ENCODE measurements around the gene LGR6. TPM values are rescaled to one million over a fixed set of nuclear protein-coding genes. Genes with fewer than 3 reads are reported as not detected.
A peak's percentile ranks its signal among the peaks of the same experiment; 100 is the strongest.

Gene LGR6
- total and polyA plus RNA-seq, 2 of the 8 experiments (the other 6 are each of a cell fraction or from before 2014, with no cell fraction given): 0.50 to 1.0 TPM

- no peak for TF ChIP-seq RXRA (IDR thresholded peaks at IDR 0.05; ENCODE audit: insufficient read depth, low read depth, low read length)
- TF ChIP-seq CHD1 (IDR thresholded peaks at IDR 0.05; ENCODE audit: low read depth, low read length): no peak
- no peak for TF ChIP-seq KDM4A (IDR thresholded peaks at IDR 0.05; ENCODE audit: low read depth, low read length, severe bottlenecking)
- TF ChIP-seq BACH1 (IDR thresholded peaks at IDR 0.05; ENCODE audit: low read length): 0 out of 2 replicates have a peak, but pooled peaks have one; percentile 13
- TF ChIP-seq CREB1 (IDR thresholded peaks at IDR 0.05): 0 out of 2 replicates have a peak, but pooled peaks have one; percentile 20
- TF ChIP-seq HDAC2 (IDR thresholded peaks at IDR 0.05; ENCODE audit: borderline replicate concordance in 1 of 2, low read depth in 2 of 2, low read length in 2 of 2): 0 out of 4 replicates have a peak, but pooled peaks of 1 of the 2 experiments have one; percentile 48
- TF ChIP-seq CBX5 (IDR thresholded peaks at IDR 0.05; ENCODE audit: low read depth, low read length): no peak
- TF ChIP-seq SIX5 (IDR thresholded peaks at IDR 0.05; ENCODE audit: low read depth, low read length): no peak
- TF ChIP-seq SP4 (IDR thresholded peaks at IDR 0.05; ENCODE audit: low read length): no peak
- TF ChIP-seq POU5F1 (IDR thresholded peaks at IDR 0.05; ENCODE audit: low read depth, low read length): no peak
- no peak for TF ChIP-seq ATF2 (IDR thresholded peaks at IDR 0.05; ENCODE audit: low read length)
- TF ChIP-seq TAF1 (IDR thresholded peaks at IDR 0.05; ENCODE audit: low read depth, low read length): no peak
- TF ChIP-seq RBBP5 (IDR thresholded peaks at IDR 0.05; ENCODE audit: borderline replicate concordance, low read depth, low read length): no peak
- no peak for TF ChIP-seq SIRT6 (IDR thresholded peaks at IDR 0.05; ENCODE audit: low read length)
- no peak for TF ChIP-seq TEAD4 (IDR thresholded peaks at IDR 0.05; ENCODE audit: low read depth, low read length)
- TF ChIP-seq ASH2L (IDR thresholded peaks at IDR 0.05; ENCODE audit: low read length): peak; percentile 14
- TF ChIP-seq USF2 (IDR thresholded peaks at IDR 0.05; ENCODE audit: low read length): no peak
- no peak for TF ChIP-seq BRCA1 (IDR thresholded peaks at IDR 0.05; ENCODE audit: low read depth, low read length)
- TF ChIP-seq RFX5 (IDR thresholded peaks at IDR 0.05; ENCODE audit: borderline replicate concordance, low read depth, low read length): no peak
- TF ChIP-seq SP2 (IDR thresholded peaks at IDR 0.05; ENCODE audit: low read length): no peak
- no peak for TF ChIP-seq NANOG (IDR thresholded peaks at IDR 0.05; ENCODE audit: insufficient read depth, low read depth, low read length, poor library complexity, severe bottlenecking)
- no peak for TF ChIP-seq EZH2 (IDR thresholded peaks at IDR 0.05; ENCODE audit: low read depth, low read length, severe bottlenecking)
Measured at GRCh38 chr1:202154766-202155477, 38.7 kb upstream of the LGR6 start (continued).
